Measurements from ENCODE around the gene SLC22A31. TPM values are rescaled to one million over a fixed set of nuclear protein-coding genes. Genes with fewer than 3 reads are reported as not detected.

The SLC22A31 gene
- total and polyA plus RNA-seq, 2 donors (not counting 3 experiments of a cell fraction or from before 2014, with no cell fraction given), result 1.0 TPM; not detected in 1

- POLR2A ChIA-PET, result no interaction called here
- TF ChIP-seq JUN (IDR thresholded peaks at IDR 0.05; ENCODE audit: borderline replicate concordance, insufficient read depth, insufficient read length, low read depth) (no peak), FOS (IDR thresholded peaks at IDR 0.05; ENCODE audit: borderline replicate concordance, insufficient read depth, low read length) (no peak), CTCF (IDR thresholded peaks at IDR 0.05; ENCODE audit: extremely low read depth in 1 of 2, insufficient read depth in 1 of 2, low read depth in 1 of 2, low read length in 2 of 2) (no peak), GATA2 (IDR thresholded peaks at IDR 0.05; ENCODE audit: insufficient read depth, insufficient read length, low read depth, low read length) (no peak), POLR2AphosphoS5 (IDR thresholded peaks at IDR 0.05; ENCODE audit: insufficient read depth, low read depth, low read length) (no peak), MYC (IDR thresholded peaks at IDR 0.05; ENCODE audit: low read depth, low read length) (no peak), EZH2 (IDR thresholded peaks at IDR 0.05; ENCODE audit: borderline replicate concordance, low read depth, low read length, severe bottlenecking) (no peak), POLR2A (IDR thresholded peaks at IDR 0.05; ENCODE audit: low read depth, low read length) (no peak), MAX (IDR thresholded peaks at IDR 0.05; ENCODE audit: insufficient read depth, insufficient read length) (no peak)
- dilution Hi-C loops (cut with MboI; ENCODE audit: extremely low pct_ligation_motif_present, low sequenced_read_pairs), result no loop called here
- H3K27ac ChIP-seq (ENCODE audit: insufficient read depth, low read depth, low read length), result no peak overlapping the region
- H3K4me2 ChIP-seq (ENCODE audit: insufficient read depth, low read length), result no peak overlapping the region
- H3K4me3 ChIP-seq (replicated peaks in 1 of 3; ENCODE audit: insufficient read depth in 1 of 3, low read depth in 1 of 3, low read length in 3 of 3), result peak overlapping the region in 1 of 3 experiments; percentile 23
- H3K9me3 ChIP-seq (replicated peaks; ENCODE audit: control insufficient read depth, insufficient read depth, low read length), result no peaks in the 10 kb centered on the region
- H3K4me1 ChIP-seq (ENCODE audit: control insufficient read depth, extremely low read depth, insufficient read depth, low read length), result peaks cover 2% of the 10 kb centered on the region
- no peaks in the 10 kb centered on the region for H3K27me3 ChIP-seq (ENCODE audit: control insufficient read depth in 2 of 2, insufficient read depth in 2 of 2, low read length in 2 of 2)
- peak overlapping the region; percentile 80 for H2AFZ ChIP-seq (ENCODE audit: low read depth, low read length)
- H3K36me3 ChIP-seq (ENCODE audit: control insufficient read depth in 2 of 2, extremely low read depth in 1 of 2, insufficient read depth in 2 of 2, low read length in 2 of 2), result no peaks in the 10 kb centered on the region
- H3K9ac ChIP-seq (replicated peaks; ENCODE audit: extremely low read depth, insufficient read depth, low read length), result no peak overlapping the region
- no peaks in the 10 kb centered on the region for H4K20me1 ChIP-seq (replicated peaks; ENCODE audit: control insufficient read depth, extremely low read depth, insufficient read depth, low read length)
- no peaks in the 10 kb centered on the region for H3K9me1 ChIP-seq (replicated peaks; ENCODE audit: control insufficient read depth, extremely low read depth, insufficient read depth, low read length)
- no TSS peak for BruUV-seq (replicated peaks)
- no peak for DNase-seq (ENCODE audit: low read depth, low spot score)
- H3K79me2 ChIP-seq (ENCODE audit: control insufficient read depth, insufficient read depth, low read length), result no peaks in the 10 kb centered on the region
- no peak for FAIRE-seq
- CTCF ChIA-PET, result interaction anchor here (1.2 to 1.4 kb wide), 3 partner anchors 11 to 47 kb away, joined by 3 to 4 read pairs (median 3); no protein-coding TSS in a partner anchor
- intact Hi-C loops (cut with micrococcal nuclease), result no loop called here
Measured at GRCh38 chr16:89246383-89246902, 46.1 kb upstream of the SLC22A31 start.

Data from endothelial cell of umbilical vein (primary cell).